Neural cell (in vitro differentiated cells): ENCODE results near the gene TMEM132E. TPM values are rescaled to one million over a fixed set of nuclear protein-coding genes. Genes with fewer than 3 reads are reported as not detected.

ENCODE experiments used
- H2AFZ ChIP-seq: fragments of 200-600, 300-800 bp; sonication (generic), shearing (Covaris generic); 2 replicates; pipeline ENCODE4 v1.6.0; 2014; ENCODE audit warnings: low read depth, mild to moderate bottlenecking, antibody characterized with exemption, low read length, moderate library complexity
- H3F3A ChIP-seq: fragments of 200-600 bp; shearing (Covaris generic); 2 replicates; pipeline ENCODE4 v1.6.1; 2016; ENCODE audit warnings: mild to moderate bottlenecking, moderate library complexity, mixed read lengths, antibody characterized with exemption, low read length; ENCODE audit not compliant: insufficient read depth, poor library complexity, severe bottlenecking
- H3K27ac ChIP-seq: fragments of 200-600, 300-800 bp; sonication (generic), shearing (Covaris generic); 2 replicates; pipeline ENCODE4 v1.5.1; 2014; ENCODE audit warnings: mild to moderate bottlenecking, low read length, moderate library complexity
- H3K27me3 ChIP-seq: fragments of 300-800, 200-600 bp; sonication (generic), shearing (Covaris generic); 2 replicates; pipeline ENCODE4 v1.6.0; 2014; ENCODE audit warnings: mild to moderate bottlenecking, low read depth, low read length, moderate library complexity; ENCODE audit not compliant: insufficient read depth
- H3K36me3 ChIP-seq: fragments of 300-800, 200-600 bp; sonication (generic), shearing (Covaris generic); 2 replicates; pipeline ENCODE4 v1.5.1; 2014; ENCODE audit warnings: mild to moderate bottlenecking, antibody characterized with exemption, low read length, moderate library complexity; ENCODE audit not compliant: insufficient read depth
- H3K4me2 ChIP-seq: fragments of 300-800, 200-600 bp; sonication (generic), shearing (Covaris generic); 2 replicates; pipeline ENCODE4 v1.6.0; 2014; ENCODE audit warnings: mild to moderate bottlenecking, low read length
- H3K4me3 ChIP-seq: fragments of 300-800, 200-600 bp; sonication (generic), shearing (Covaris generic); 2 replicates; pipeline ENCODE4 v1.5.1; 2014; ENCODE audit warnings: mild to moderate bottlenecking, low read length, moderate library complexity
- H3K79me2 ChIP-seq: fragments of 200-600 bp; shearing (Covaris generic); replicated peaks from 2 replicates; pipeline ENCODE4 v1.6.0; 2014; ENCODE audit warnings: mild to moderate bottlenecking, low read length, moderate library complexity; ENCODE audit not compliant: insufficient read depth
- H3K9ac ChIP-seq: fragments of 300-800, 200-600 bp; sonication (generic), shearing (Covaris generic); 2 replicates; pipeline ENCODE4 v1.6.1; 2016; ENCODE audit warnings: mild to moderate bottlenecking, low read length, mixed read lengths
- H3K9me2 ChIP-seq: fragments of 200-600 bp; shearing (Covaris generic); 2 replicates; pipeline ENCODE4 v1.6.1; 2016; ENCODE audit warnings: mild to moderate bottlenecking, low read length, mixed read lengths; ENCODE audit not compliant: insufficient read depth
- H3K9me3 ChIP-seq: fragments of 200-600, 300-800 bp; sonication (generic), shearing (Covaris generic); 2 replicates; pipeline ENCODE4 v1.6.1; 2016; ENCODE audit warnings: mild to moderate bottlenecking, mixed run types, low read length, moderate library complexity, mixed read lengths
- H4K20me1 ChIP-seq: fragments of 200-600 bp; shearing (Covaris generic); 2 replicates; pipeline ENCODE4 v1.6.1; 2016; ENCODE audit warnings: mild to moderate bottlenecking, mixed run types; ENCODE audit not compliant: insufficient read depth
- CTCF ChIP-seq: fragments of 450-650 bp; IDR thresholded peaks from 2 replicates; pipeline ENCODE4 v1.5.1; 2014; ENCODE audit warnings: antibody characterized with exemption, mild to moderate bottlenecking, moderate library complexity; ENCODE audit not compliant: poor library complexity, severe bottlenecking
- EP300 ChIP-seq: fragments of 450-650 bp; conservative IDR thresholded peaks from 2 replicates; pipeline ENCODE4 v1.6.1; 2014; ENCODE audit warnings: antibody characterized with exemption, mild to moderate bottlenecking, moderate library complexity; ENCODE audit not compliant: poor library complexity, severe bottlenecking
- EZH2 ChIP-seq: fragments of 200-600, 300-800 bp; shearing (Covaris generic), sonication (generic); IDR thresholded peaks from 2 replicates; pipeline ENCODE4 v1.6.1; 2014; ENCODE audit warnings: antibody characterized with exemption, low read length, borderline replicate concordance, mild to moderate bottlenecking; ENCODE audit not compliant: insufficient read depth, poor library complexity, severe bottlenecking
- MXI1 ChIP-seq: fragments of 450-650 bp; conservative IDR thresholded peaks from 2 replicates; pipeline ENCODE4 v1.6.1; 2014; ENCODE audit warnings: antibody characterized with exemption, mild to moderate bottlenecking; ENCODE audit not compliant: poor library complexity, severe bottlenecking
- POLR2AphosphoS5 ChIP-seq: IDR thresholded peaks from 2 replicates; pipeline ENCODE4 v1.6.1; 2012
- RAD21 ChIP-seq: fragments of 450-650 bp; conservative IDR thresholded peaks from 2 replicates; pipeline ENCODE4 v1.6.1; 2014; ENCODE audit warnings: antibody characterized with exemption, mild to moderate bottlenecking, moderate library complexity
- REST ChIP-seq: IDR thresholded peaks from 2 replicates; pipeline ENCODE4 v1.6.1; 2012; ENCODE audit warnings: borderline replicate concordance
- SMC3 ChIP-seq: fragments of 450-650 bp; conservative IDR thresholded peaks from 2 replicates; pipeline ENCODE4 v1.6.1; 2014; ENCODE audit warnings: antibody characterized with exemption, mild to moderate bottlenecking, moderate library complexity; ENCODE audit not compliant: poor library complexity
- TAF1 ChIP-seq: IDR thresholded peaks from 2 replicates; pipeline ENCODE4 v1.6.1; 2012; ENCODE audit warnings: low read depth
- polyA plus RNA-seq: library from polyadenylated mRNA; depleted of rRNA; stranded (reverse); fragments of >200 nt; gene quantifications from 2 replicates; pipeline ENCODE4 v1.2.3, GENCODE V29; 2014

Gene TMEM132E
- polyA plus RNA-seq, 1 donor from 2014 or later: 1.8 TPM

GRCh38 chr17:34633351-34633750 lies 54.0 kb downstream of the TMEM132E start:
- Histone ChIP-seq H3K4me3 (no peak overlapping the region), H3F3A (no peaks in the 10 kb centered on the region), H3K36me3 (no peaks in the 10 kb centered on the region), H3K27ac (no peak overlapping the region), H3K79me2 (no peaks in the 10 kb centered on the region), H3K9ac (no peak overlapping the region), H4K20me1 (no peaks in the 10 kb centered on the region), H2AFZ (no peak overlapping the region), H3K4me2 (no peak overlapping the region), H3K9me3 (no peaks in the 10 kb centered on the region), H3K9me2 (no peaks in the 10 kb centered on the region), H3K27me3 (no peaks in the 10 kb centered on the region)
- TF ChIP-seq REST (no peak), TAF1 (no peak), EP300 (no peak)

GRCh38 chr17:34633760-34634159 lies 54.4 kb downstream of the TMEM132E start:
- no peaks in the 10 kb centered on the region for H3K79me2 ChIP-seq
- no peaks in the 10 kb centered on the region for H3K9me2 ChIP-seq
- TF ChIP-seq EP300 (no peak), POLR2AphosphoS5 (no peak), TAF1 (no peak), EZH2 (no peak), RAD21 (no peak), MXI1 (no peak), REST (no peak), CTCF (no peak), SMC3 (no peak)
- H3K27ac ChIP-seq: no peak overlapping the region
- H2AFZ ChIP-seq: no peak overlapping the region
- H3F3A ChIP-seq: no peaks in the 10 kb centered on the region
- H3K4me3 ChIP-seq: no peak overlapping the region
- no peaks in the 10 kb centered on the region for H3K27me3 ChIP-seq
- no peaks in the 10 kb centered on the region for H3K9me3 ChIP-seq
- no peaks in the 10 kb centered on the region for H4K20me1 ChIP-seq
- no peak overlapping the region for H3K9ac ChIP-seq
- no peaks in the 10 kb centered on the region for H3K36me3 ChIP-seq
- no peak overlapping the region for H3K4me2 ChIP-seq
